Measurements from ENCODE around the gene ZNF280B. TPM values are rescaled to one million over a fixed set of nuclear protein-coding genes. Genes with fewer than 3 reads are reported as not detected.
"Not testable (repeated sequence)": the region's sequence is repeated elsewhere in the genome, so short reads cannot be mapped to it uniquely, and the experiment has no call there.

The ZNF280B gene
- polyA plus RNA-seq, 1 donor (not counting 4 experiments of a cell fraction or from before 2014, with no cell fraction given): 0.04 TPM

DNA sequence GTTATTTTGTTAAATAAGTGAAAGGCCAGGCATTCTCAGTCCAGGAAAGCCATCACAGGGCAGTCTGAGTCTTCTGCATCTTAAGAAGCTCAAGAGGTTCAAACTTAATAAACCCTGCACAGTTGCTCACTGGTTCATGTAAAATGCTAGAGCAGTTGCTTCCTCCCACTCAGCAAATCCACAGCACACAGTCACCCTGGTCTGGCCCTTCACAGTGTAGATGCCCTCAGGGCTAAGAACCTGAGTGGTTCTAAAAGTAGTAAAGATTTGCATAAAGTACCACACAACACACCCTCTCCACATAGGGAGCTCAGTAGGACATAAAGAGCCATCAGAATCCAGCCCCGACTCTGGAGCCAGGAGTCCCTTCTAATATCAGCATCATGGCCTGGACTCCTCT lies 58.7 kb downstream of the ZNF280B start:
- H3K4me1 ChIP-seq (ENCODE audit: control insufficient read depth, extremely low read depth, insufficient read depth, low read length): no peaks in the 10 kb centered on the region
- no peak overlapping the region for H3K9ac ChIP-seq (ENCODE audit: control insufficient read depth, extremely low read depth, insufficient read depth, low read length)
- DNase-seq (ENCODE audit: low read depth, low spot score) (no peak), FAIRE-seq (no peak)
- H3K4me2 ChIP-seq (ENCODE audit: control insufficient read depth, extremely low read depth, insufficient read depth, low read depth, low read length): no peak overlapping the region
- no peak overlapping the region for H3K4me3 ChIP-seq (ENCODE audit: control insufficient read depth in 2 of 3, extremely low read depth in 1 of 3, insufficient read depth in 2 of 3, low read depth in 1 of 3, low read length in 3 of 3)
- H3K27ac ChIP-seq (ENCODE audit: control insufficient read depth, insufficient read depth, low read length): no peak overlapping the region
- no peaks in the 10 kb centered on the region for H3K27me3 ChIP-seq (ENCODE audit: control insufficient read depth, extremely low read depth, insufficient read depth, low read length)
- H3K9me3 ChIP-seq (ENCODE audit: control insufficient read depth, low read depth, low read length): peaks cover 2% of the 10 kb centered on the region
- H3K36me3 ChIP-seq (ENCODE audit: control insufficient read depth in 2 of 2, extremely low read depth in 1 of 2, insufficient read depth in 2 of 2, low read length in 2 of 2): no peaks in the 10 kb centered on the region
- no peaks in the 10 kb centered on the region for H3K79me2 ChIP-seq (ENCODE audit: control insufficient read depth, insufficient read depth, low read length)
- no peaks in the 10 kb centered on the region for H3K9me1 ChIP-seq (ENCODE audit: control insufficient read depth, extremely low read depth, insufficient read depth, low read length)
- dilution Hi-C loops (cut with MboI; ENCODE audit: extremely low pct_ligation_motif_present, low sequenced_read_pairs): no loop called here
- no peak overlapping the region for H2AFZ ChIP-seq (ENCODE audit: control insufficient read depth, low read length)
- H4K20me1 ChIP-seq (ENCODE audit: control insufficient read depth, extremely low read depth, insufficient read depth, low read length): no peaks in the 10 kb centered on the region
- no peak for TF ChIP-seq EZH2 (IDR thresholded peaks at IDR 0.05; ENCODE audit: low read length)
- TF ChIP-seq CTCF (optimal IDR thresholded peaks at IDR 0.05 in 1 of 3, IDR thresholded peaks at IDR 0.05 in 1 of 3, conservative IDR thresholded peaks at IDR 0.05 in 1 of 3; ENCODE audit: extremely low read depth in 1 of 3, insufficient read depth in 2 of 3, low read length in 3 of 3): no peak

GRCh38 chr22:22446517-22446916 lies 62.0 kb downstream of the ZNF280B start:
- no peak for FAIRE-seq
- H3K27me3 ChIP-seq (ENCODE audit: control insufficient read depth, extremely low read depth, insufficient read depth, low read length): no peaks in the 10 kb centered on the region

GRCh38 chr22:22444007-22444589 lies 64.4 kb downstream of the ZNF280B start:
- H3K79me2 ChIP-seq (ENCODE audit: control insufficient read depth, insufficient read depth, low read length); H3K4me1 ChIP-seq (ENCODE audit: control insufficient read depth, extremely low read depth, insufficient read depth, low read length); H3K27me3 ChIP-seq (ENCODE audit: control insufficient read depth, extremely low read depth, insufficient read depth, low read length); H3K27ac ChIP-seq (ENCODE audit: control insufficient read depth, insufficient read depth, low read length); H3K36me3 ChIP-seq (ENCODE audit: control insufficient read depth in 2 of 2, extremely low read depth in 1 of 2, insufficient read depth in 2 of 2, low read length in 2 of 2); H3K9ac ChIP-seq (ENCODE audit: control insufficient read depth, extremely low read depth, insufficient read depth, low read length); dilution Hi-C loops (cut with MboI; ENCODE audit: extremely low pct_ligation_motif_present, low sequenced_read_pairs); H3K9me3 ChIP-seq (ENCODE audit: control insufficient read depth, low read depth, low read length); H3K4me3 ChIP-seq (ENCODE audit: control insufficient read depth in 2 of 3, extremely low read depth in 1 of 3, insufficient read depth in 2 of 3, low read depth in 1 of 3, low read length in 3 of 3); DNase-seq (ENCODE audit: low read depth, low spot score); H4K20me1 ChIP-seq (ENCODE audit: control insufficient read depth, extremely low read depth, insufficient read depth, low read length); FAIRE-seq; H3K4me2 ChIP-seq (ENCODE audit: control insufficient read depth, extremely low read depth, insufficient read depth, low read depth, low read length); H2AFZ ChIP-seq (ENCODE audit: control insufficient read depth, low read length); H3K9me1 ChIP-seq (ENCODE audit: control insufficient read depth, extremely low read depth, insufficient read depth, low read length): not testable (repeated sequence)

More at GRCh38 chr22:22446517-22446916, 62.0 kb downstream of the ZNF280B start:
- no peaks in the 10 kb centered on the region for H4K20me1 ChIP-seq (ENCODE audit: control insufficient read depth, extremely low read depth, insufficient read depth, low read length)
- no peaks in the 10 kb centered on the region for H3K9me1 ChIP-seq (ENCODE audit: control insufficient read depth, extremely low read depth, insufficient read depth, low read length)
- no peak overlapping the region for H3K4me2 ChIP-seq (ENCODE audit: control insufficient read depth, extremely low read depth, insufficient read depth, low read depth, low read length)
- TF ChIP-seq EZH2 (IDR thresholded peaks at IDR 0.05; ENCODE audit: low read length): no peak
- TF ChIP-seq CTCF (optimal IDR thresholded peaks at IDR 0.05 in 1 of 3, IDR thresholded peaks at IDR 0.05 in 1 of 3, conservative IDR thresholded peaks at IDR 0.05 in 1 of 3; ENCODE audit: extremely low read depth in 1 of 3, insufficient read depth in 2 of 3, low read length in 3 of 3): no peak
- no peaks in the 10 kb centered on the region for H3K79me2 ChIP-seq (ENCODE audit: control insufficient read depth, insufficient read depth, low read length)
- H3K4me1 ChIP-seq (ENCODE audit: control insufficient read depth, extremely low read depth, insufficient read depth, low read length): no peaks in the 10 kb centered on the region
- H3K36me3 ChIP-seq (ENCODE audit: control insufficient read depth in 2 of 2, extremely low read depth in 1 of 2, insufficient read depth in 2 of 2, low read length in 2 of 2): no peaks in the 10 kb centered on the region
- no peak overlapping the region for H3K27ac ChIP-seq (ENCODE audit: control insufficient read depth, insufficient read depth, low read length)
- no peak overlapping the region for H3K9ac ChIP-seq (ENCODE audit: control insufficient read depth, extremely low read depth, insufficient read depth, low read length)
- no peak overlapping the region for H2AFZ ChIP-seq (ENCODE audit: control insufficient read depth, low read length)
- DNase-seq (ENCODE audit: low read depth, low spot score): no peak
- H3K4me3 ChIP-seq (ENCODE audit: control insufficient read depth in 2 of 3, extremely low read depth in 1 of 3, insufficient read depth in 2 of 3, low read depth in 1 of 3, low read length in 3 of 3): no peak overlapping the region
- dilution Hi-C loops (cut with MboI; ENCODE audit: extremely low pct_ligation_motif_present, low sequenced_read_pairs): no loop called here
- no peaks in the 10 kb centered on the region for H3K9me3 ChIP-seq (ENCODE audit: control insufficient read depth, low read depth, low read length)

All from keratinocyte (primary cell).